Left ventricle myocardium inferior (tissue), 1 donor: ENCODE measurements around the gene VAPB. TPM values are rescaled to one million over a fixed set of nuclear protein-coding genes. Genes with fewer than 3 reads are reported as not detected.

Source experiments
- DNase-seq: peaks from one replicate; pipeline ENCODE4 v3.0.0-alpha.2; 2020
- H3K27ac ChIP-seq: fragments of 200-600 bp; replicated peaks from 2 replicates; pipeline ENCODE4 v1.8.0; 2021
- H3K27me3 ChIP-seq: fragments of 200-600 bp; 2 replicates; pipeline ENCODE4 v1.8.0; 2021; ENCODE audit warnings: low read depth
- H3K36me3 ChIP-seq: fragments of 200-600 bp; 2 replicates; pipeline ENCODE4 v1.8.0; 2021
- H3K4me1 ChIP-seq: fragments of 200-600 bp; 2 replicates; pipeline ENCODE4 v1.8.0; 2021
- H3K4me3 ChIP-seq: fragments of 200-600 bp; 2 replicates; pipeline ENCODE4 v1.8.0; 2021; ENCODE audit warnings: mild to moderate bottlenecking, moderate library complexity
- H3K9me3 ChIP-seq: fragments of 200-600 bp; replicated peaks from 2 replicates; pipeline ENCODE4 v1.8.0; 2021
- intact Hi-C: fragments of 100-400 bp; cut with micrococcal nuclease; formaldehyde crosslinking; loops from one replicate; pipeline ENCODE4 v1.11.0; 2022
- total RNA-seq: library from RNA; stranded (reverse); fragmentation: NEBNext Ultra II Directional; extraction: Animal tissue kit (Norgen Biotek cat#: 25700); gene quantifications from one replicate; pipeline ENCODE4 v1.2.1, GENCODE V29; 2021
- TF ChIP-seq, protein P1 (sequence below): fragments of 200-600 bp; IDR thresholded peaks from 2 replicates; pipeline ENCODE4 v1.8.0; 2021; ENCODE audit warnings: antibody characterized with exemption, mild to moderate bottlenecking, borderline replicate concordance
- donor health status: DM: no; HTN: yes; CAD: no; lungs with severe emphysema.

The VAPB gene
- total RNA-seq, 1 donor from 2014 or later = 72.6 TPM

- no peaks in the 10 kb centered on the region for H3K9me3 ChIP-seq
- TF ChIP-seq, protein P1, sequence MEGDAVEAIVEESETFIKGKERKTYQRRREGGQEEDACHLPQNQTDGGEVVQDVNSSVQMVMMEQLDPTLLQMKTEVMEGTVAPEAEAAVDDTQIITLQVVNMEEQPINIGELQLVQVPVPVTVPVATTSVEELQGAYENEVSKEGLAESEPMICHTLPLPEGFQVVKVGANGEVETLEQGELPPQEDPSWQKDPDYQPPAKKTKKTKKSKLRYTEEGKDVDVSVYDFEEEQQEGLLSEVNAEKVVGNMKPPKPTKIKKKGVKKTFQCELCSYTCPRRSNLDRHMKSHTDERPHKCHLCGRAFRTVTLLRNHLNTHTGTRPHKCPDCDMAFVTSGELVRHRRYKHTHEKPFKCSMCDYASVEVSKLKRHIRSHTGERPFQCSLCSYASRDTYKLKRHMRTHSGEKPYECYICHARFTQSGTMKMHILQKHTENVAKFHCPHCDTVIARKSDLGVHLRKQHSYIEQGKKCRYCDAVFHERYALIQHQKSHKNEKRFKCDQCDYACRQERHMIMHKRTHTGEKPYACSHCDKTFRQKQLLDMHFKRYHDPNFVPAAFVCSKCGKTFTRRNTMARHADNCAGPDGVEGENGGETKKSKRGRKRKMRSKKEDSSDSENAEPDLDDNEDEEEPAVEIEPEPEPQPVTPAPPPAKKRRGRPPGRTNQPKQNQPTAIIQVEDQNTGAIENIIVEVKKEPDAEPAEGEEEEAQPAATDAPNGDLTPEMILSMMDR = no peak
- peaks cover 10% of the 10 kb centered on the region for H3K4me1 ChIP-seq
- no peak for DNase-seq
- peaks cover 20% of the 10 kb centered on the region for H3K36me3 ChIP-seq
- H3K27ac ChIP-seq = no peak overlapping the region
- H3K4me3 ChIP-seq = no peak overlapping the region
- intact Hi-C loops = no loop called here
- H3K27me3 ChIP-seq = no peaks in the 10 kb centered on the region
These were observed 44.3 kb upstream of the VAPB start for GRCh38 chr20:58344741-58345140.

DNA sequence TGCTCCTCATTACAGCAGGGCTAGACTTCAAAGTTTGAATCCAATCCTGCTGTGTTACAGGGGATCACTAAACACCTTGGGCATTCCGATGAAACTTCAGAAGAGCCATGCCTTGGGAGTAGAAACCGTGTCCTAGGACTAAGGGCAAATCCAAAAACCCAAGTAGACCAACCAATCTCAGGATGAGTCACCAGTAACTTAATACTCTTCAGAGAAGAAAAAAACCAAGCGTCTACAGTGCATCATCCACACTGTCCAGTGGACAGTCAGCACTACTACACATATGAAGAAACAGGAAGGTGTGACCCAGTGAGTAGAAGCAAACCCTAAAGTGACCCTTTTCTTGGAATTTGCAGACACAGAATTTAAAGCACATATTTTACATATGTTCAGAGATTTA is 39.5 kb upstream of the VAPB start:
- TF ChIP-seq, protein P1 = no peak
- H3K9me3 ChIP-seq = no peaks in the 10 kb centered on the region
- H3K27me3 ChIP-seq = no peaks in the 10 kb centered on the region
- intact Hi-C loops = no loop called here
- DNase-seq = no peak
- H3K27ac ChIP-seq = no peak overlapping the region
- H3K4me1 ChIP-seq = peaks cover 8% of the 10 kb centered on the region
- H3K36me3 ChIP-seq = peaks cover 28% of the 10 kb centered on the region
- H3K4me3 ChIP-seq = no peak overlapping the region

- intact Hi-C loops = no loop called here
- H3K27me3 ChIP-seq = no peaks in the 10 kb centered on the region
- no peak overlapping the region for H3K27ac ChIP-seq
- no peak for DNase-seq
- peaks cover 43% of the 10 kb centered on the region for H3K36me3 ChIP-seq
- peaks cover 8% of the 10 kb centered on the region for H3K4me1 ChIP-seq
- TF ChIP-seq, protein P1 = no peak
- H3K9me3 ChIP-seq = no peaks in the 10 kb centered on the region
- no peak overlapping the region for H3K4me3 ChIP-seq
These were observed 36.6 kb upstream of the VAPB start for GRCh38 chr20:58352468-58352867.

- TF ChIP-seq, protein P1 = peak; percentile 18
- Histone ChIP-seq H3K27me3 (no peaks in the 10 kb centered on the region), H3K36me3 (peaks cover 62% of the 10 kb centered on the region), H3K27ac (no peak overlapping the region), H3K4me1 (peaks cover 14% of the 10 kb centered on the region), H3K9me3 (no peaks in the 10 kb centered on the region), H3K4me3 (no peak overlapping the region)
- no peak for DNase-seq
- intact Hi-C loops = no loop called here
These were observed 29.6 kb upstream of the VAPB start for GRCh38 chr20:58359441-58359840.

GRCh38 chr20:58360936-58361335 is 28.1 kb upstream of the VAPB start:
- intact Hi-C loops = no loop called here
- Histone ChIP-seq H3K4me1 (peaks cover 14% of the 10 kb centered on the region), H3K36me3 (peaks cover 58% of the 10 kb centered on the region), H3K9me3 (no peaks in the 10 kb centered on the region), H3K27ac (peak overlapping the region; percentile 9), H3K27me3 (no peaks in the 10 kb centered on the region), H3K4me3 (no peak overlapping the region)
- no peak for DNase-seq
- TF ChIP-seq, protein P1 = no peak
